Adipocyte (in vitro differentiated cells): ENCODE measurements around the gene GLCCI1.
"Not testable (repeated sequence)": the region's sequence is repeated elsewhere in the genome, so short reads cannot be mapped to it uniquely, and the experiment has no call there.

Experiments
- DNase-seq: peaks from one replicate; pipeline ENCODE4 v3.0.0-alpha.2; 2015; ENCODE audit warnings: low read depth
- H3K27me3 ChIP-seq: replicated peaks from 2 replicates; pipeline ENCODE4 v1.7.0; 2013; ENCODE audit warnings: mild to moderate bottlenecking, low read length, moderate library complexity; ENCODE audit not compliant: control insufficient read depth, insufficient read depth
- H3K36me3 ChIP-seq: 2 replicates; pipeline ENCODE4 v1.7.0; 2013; ENCODE audit warnings: low read length, mild to moderate bottlenecking, moderate library complexity; ENCODE audit not compliant: control insufficient read depth, insufficient read depth, severe bottlenecking
- H3K4me1 ChIP-seq: 2 replicates; pipeline ENCODE4 v1.7.0; 2013; ENCODE audit warnings: mild to moderate bottlenecking, low read length, moderate library complexity; ENCODE audit not compliant: control insufficient read depth, insufficient read depth
- H3K4me3 ChIP-seq: 2 replicates; pipeline ENCODE4 v1.7.0; 2013; ENCODE audit warnings: mild to moderate bottlenecking, low read length, moderate library complexity
- H3K9ac ChIP-seq: 2 replicates; pipeline ENCODE4 v1.7.0; 2013; ENCODE audit warnings: mild to moderate bottlenecking, low read length, moderate library complexity
- H3K9me3 ChIP-seq: 2 replicates; pipeline ENCODE4 v1.7.0; 2013; ENCODE audit warnings: mild to moderate bottlenecking, low read length, moderate library complexity; ENCODE audit not compliant: control insufficient read depth

Gene GLCCI1

GRCh38 chr7:8022628-8023027 lies 54.0 kb downstream of the GLCCI1 start:
- no peaks in the 10 kb centered on the region for H3K4me1 ChIP-seq
- H3K36me3 ChIP-seq: peaks cover 54% of the 10 kb centered on the region
- peaks cover 14% of the 10 kb centered on the region for H3K9me3 ChIP-seq
- no peak for DNase-seq
- H3K9ac ChIP-seq: no peak overlapping the region
- H3K4me3 ChIP-seq: no peak overlapping the region
- H3K27me3 ChIP-seq: no peaks in the 10 kb centered on the region

GRCh38 chr7:8035192-8035591 lies 66.6 kb downstream of the GLCCI1 start:
- DNase-seq: no peak
- H3K4me3 ChIP-seq: no peak overlapping the region
- no peak overlapping the region for H3K9ac ChIP-seq
- no peaks in the 10 kb centered on the region for H3K27me3 ChIP-seq
- H3K4me1 ChIP-seq: no peaks in the 10 kb centered on the region
- H3K9me3 ChIP-seq: peaks cover 4% of the 10 kb centered on the region
- peaks cover 17% of the 10 kb centered on the region for H3K36me3 ChIP-seq

GRCh38 chr7:8035647-8036518 lies 67.3 kb downstream of the GLCCI1 start:
- peak; percentile 16 for DNase-seq
- Histone ChIP-seq H3K4me1 (no peaks in the 10 kb centered on the region), H3K36me3 (peaks cover 17% of the 10 kb centered on the region), H3K9me3 (peaks cover 4% of the 10 kb centered on the region), H3K27me3 (no peaks in the 10 kb centered on the region), H3K9ac (no peak overlapping the region), H3K4me3 (no peak overlapping the region)

GRCh38 chr7:8037151-8037550 lies 68.6 kb downstream of the GLCCI1 start:
- DNase-seq: no peak
- Histone ChIP-seq H3K4me3 (no peak overlapping the region), H3K9ac (no peak overlapping the region), H3K36me3 (peaks cover 23% of the 10 kb centered on the region), H3K4me1 (no peaks in the 10 kb centered on the region), H3K27me3 (no peaks in the 10 kb centered on the region), H3K9me3 (peaks cover 4% of the 10 kb centered on the region)

- DNase-seq: no peak
- peaks cover 30% of the 10 kb centered on the region for H3K36me3 ChIP-seq
- no peaks in the 10 kb centered on the region for H3K4me1 ChIP-seq
- no peak overlapping the region for H3K4me3 ChIP-seq
- no peak overlapping the region for H3K9ac ChIP-seq
- H3K27me3 ChIP-seq: no peaks in the 10 kb centered on the region
- peaks cover 4% of the 10 kb centered on the region for H3K9me3 ChIP-seq
These were observed 72.3 kb downstream of the GLCCI1 start for GRCh38 chr7:8040768-8041369.

- no peaks in the 10 kb centered on the region for H3K4me1 ChIP-seq
- no peak overlapping the region for H3K9ac ChIP-seq
- no peaks in the 10 kb centered on the region for H3K27me3 ChIP-seq
- peaks cover 16% of the 10 kb centered on the region for H3K36me3 ChIP-seq
- H3K4me3 ChIP-seq: no peak overlapping the region
- H3K9me3 ChIP-seq: no peaks in the 10 kb centered on the region
- peak; percentile 15 for DNase-seq
These were observed 74.4 kb downstream of the GLCCI1 start for GRCh38 chr7:8042796-8043535.

- DNase-seq: no peak
- no peak overlapping the region for H3K9ac ChIP-seq
- no peak overlapping the region for H3K4me3 ChIP-seq
- H3K36me3 ChIP-seq: peaks cover 16% of the 10 kb centered on the region
- H3K9me3 ChIP-seq: no peaks in the 10 kb centered on the region
- no peaks in the 10 kb centered on the region for H3K4me1 ChIP-seq
- H3K27me3 ChIP-seq: no peaks in the 10 kb centered on the region
These were observed 76.3 kb downstream of the GLCCI1 start for GRCh38 chr7:8044761-8045430.

- H3K9ac ChIP-seq, H3K4me1 ChIP-seq, H3K27me3 ChIP-seq, H3K4me3 ChIP-seq, H3K9me3 ChIP-seq, DNase-seq, H3K36me3 ChIP-seq: not testable (repeated sequence)
These were observed 79.5 kb downstream of the GLCCI1 start for GRCh38 chr7:8048067-8048466.

GRCh38 chr7:8051373-8051772 lies 82.8 kb downstream of the GLCCI1 start:
- no peak for DNase-seq
- peaks cover 4% of the 10 kb centered on the region for H3K4me1 ChIP-seq
- H3K36me3 ChIP-seq: peaks cover 3% of the 10 kb centered on the region
- no peak overlapping the region for H3K9ac ChIP-seq
- no peak overlapping the region for H3K4me3 ChIP-seq
- H3K27me3 ChIP-seq: no peaks in the 10 kb centered on the region
- no peaks in the 10 kb centered on the region for H3K9me3 ChIP-seq

- no peak for DNase-seq
- peaks cover 5% of the 10 kb centered on the region for H3K36me3 ChIP-seq
- no peak overlapping the region for H3K9ac ChIP-seq
- peaks cover 5% of the 10 kb centered on the region for H3K4me1 ChIP-seq
- no peak overlapping the region for H3K4me3 ChIP-seq
- no peaks in the 10 kb centered on the region for H3K27me3 ChIP-seq
- H3K9me3 ChIP-seq: no peaks in the 10 kb centered on the region
These were observed 83.4 kb downstream of the GLCCI1 start for GRCh38 chr7:8051998-8052397.

- no peak overlapping the region for H3K4me3 ChIP-seq
- H3K27me3 ChIP-seq: no peaks in the 10 kb centered on the region
- no peak overlapping the region for H3K9ac ChIP-seq
- no peaks in the 10 kb centered on the region for H3K9me3 ChIP-seq
- peaks cover 13% of the 10 kb centered on the region for H3K36me3 ChIP-seq
- H3K4me1 ChIP-seq: peaks cover 5% of the 10 kb centered on the region
- DNase-seq: no peak
These were observed 84.2 kb downstream of the GLCCI1 start for GRCh38 chr7:8052824-8053223.
